Measurements from ENCODE around the gene RBM28.

RBM28 gene

GRCh38 chr7:128389085-128389617, 45.4 kb upstream of the RBM28 start:
- H3K4me3 ChIP-seq (ENCODE audit: low read depth, low read length), result no peak overlapping the region
- in situ Hi-C loops (cut with HindIII; ENCODE audit: low sequenced_read_pairs), result no loop called here
- DNase-seq (ENCODE audit: low read depth, low spot score), result no peak
- no peak for TF ChIP-seq CTCF (IDR thresholded peaks at IDR 0.05; ENCODE audit: low read depth, low read length)

GRCh38 chr7:128388145-128388485, 44.4 kb upstream of the RBM28 start:
- no peak overlapping the region for H3K4me3 ChIP-seq (ENCODE audit: low read depth, low read length)
- in situ Hi-C loops (cut with HindIII; ENCODE audit: low sequenced_read_pairs), result no loop called here
- TF ChIP-seq CTCF (IDR thresholded peaks at IDR 0.05; ENCODE audit: low read depth, low read length), result no peak
- DNase-seq (ENCODE audit: low read depth, low spot score), result no peak

GRCh38 chr7:128387216-128388144, 43.8 kb upstream of the RBM28 start:
- H3K4me3 ChIP-seq (ENCODE audit: low read depth, low read length), result no peak overlapping the region
- peak; percentile 93 for TF ChIP-seq CTCF (IDR thresholded peaks at IDR 0.05; ENCODE audit: low read depth, low read length)

GRCh38 chr7:128385988-128386925, 42.5 kb upstream of the RBM28 start:
- in situ Hi-C loops (cut with HindIII; ENCODE audit: low sequenced_read_pairs), result no loop called here
- no peak for DNase-seq (ENCODE audit: low read depth, low spot score)
- TF ChIP-seq CTCF (IDR thresholded peaks at IDR 0.05; ENCODE audit: low read depth, low read length), result no peak
- H3K4me3 ChIP-seq (ENCODE audit: low read depth, low read length), result no peak overlapping the region

More at GRCh38 chr7:128387216-128388144, 43.8 kb upstream of the RBM28 start:
- DNase-seq (ENCODE audit: low read depth, low spot score), result peak; percentile 65
- in situ Hi-C loops (cut with HindIII; ENCODE audit: low sequenced_read_pairs), result no loop called here

- in situ Hi-C loops (cut with HindIII; ENCODE audit: low sequenced_read_pairs), result no loop called here
- H3K4me3 ChIP-seq (ENCODE audit: low read depth, low read length), result no peak overlapping the region
- TF ChIP-seq CTCF (IDR thresholded peaks at IDR 0.05; ENCODE audit: low read depth, low read length), result no peak
- no peak for DNase-seq (ENCODE audit: low read depth, low spot score)
These were observed 41.0 kb upstream of the RBM28 start for GRCh38 chr7:128384726-128385125.

DNA sequence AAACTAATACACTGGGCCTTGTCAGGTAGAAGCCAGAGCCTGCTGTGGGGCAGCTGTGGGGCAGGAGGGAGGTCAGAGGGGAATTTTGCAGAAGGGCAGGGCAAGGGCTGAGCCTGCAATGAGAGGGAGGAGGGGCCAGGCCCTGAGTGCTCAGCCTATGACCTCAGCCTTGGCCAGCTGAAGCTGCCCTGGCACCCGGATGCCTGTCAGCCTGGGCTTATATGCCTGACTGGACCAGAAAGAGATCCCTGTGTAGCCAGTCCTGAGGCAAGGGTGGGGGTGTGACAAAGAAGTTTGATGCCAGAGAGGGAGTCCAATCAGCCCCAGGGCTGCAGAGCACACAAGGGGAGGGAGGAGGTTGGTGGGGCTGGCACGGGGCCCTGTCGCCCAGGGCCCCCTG, 40.1 kb upstream of the RBM28 start:
- no peak overlapping the region for H3K4me3 ChIP-seq (ENCODE audit: low read depth, low read length)
- no peak for TF ChIP-seq CTCF (IDR thresholded peaks at IDR 0.05; ENCODE audit: low read depth, low read length)
- no peak for DNase-seq (ENCODE audit: low read depth, low spot score)
- in situ Hi-C loops (cut with HindIII; ENCODE audit: low sequenced_read_pairs), result no loop called here
